HG02623 (cell line): ENCODE results near the gene EPHA4.

Source experiments
- ATAC-seq: cut with Tn5 transposase; IDR thresholded peaks from one replicate; pipeline ENCODE4 v1.9.1; 2021; ENCODE audit warnings: moderate library complexity; ENCODE audit not compliant: unreplicated experiment

EPHA4 gene

GRCh38 chr2:221572219-221572820 is at the start of gene EPHA4:
Gene EPHA4, minus strand, starts transcription at chr2:221572304. Its CDS starts 56 bp downstream, at chr2:221572248.
- peak; percentile 92 for ATAC-seq

- ATAC-seq, result no peak
Observed at GRCh38 chr2:221618007-221618406, 45.9 kb upstream of the EPHA4 start.

- no peak for ATAC-seq
Observed at GRCh38 chr2:221616561-221616960, 44.5 kb upstream of the EPHA4 start.

- ATAC-seq, result no peak
Observed at GRCh38 chr2:221614274-221614673, 42.2 kb upstream of the EPHA4 start.

- ATAC-seq, result no peak
Observed at GRCh38 chr2:221612800-221613199, 40.7 kb upstream of the EPHA4 start.

GRCh38 chr2:221612161-221612560 is 40.1 kb upstream of the EPHA4 start:
- no peak for ATAC-seq

GRCh38 chr2:221610675-221611074 is 38.6 kb upstream of the EPHA4 start:
- no peak for ATAC-seq

GRCh38 chr2:221610255-221610654 is 38.2 kb upstream of the EPHA4 start:
- ATAC-seq, result no peak

GRCh38 chr2:221608442-221608841 is 36.3 kb upstream of the EPHA4 start:
- no peak for ATAC-seq

- no peak for ATAC-seq
Observed at GRCh38 chr2:221606424-221606823, 34.3 kb upstream of the EPHA4 start.

GRCh38 chr2:221605751-221606240 is 33.7 kb upstream of the EPHA4 start:
- no peak for ATAC-seq

GRCh38 chr2:221602938-221603337 is 30.8 kb upstream of the EPHA4 start:
- no peak for ATAC-seq

- no peak for ATAC-seq
Observed at GRCh38 chr2:221601376-221601775, 29.3 kb upstream of the EPHA4 start.

GRCh38 chr2:221600388-221600787 is 28.3 kb upstream of the EPHA4 start:
- no peak for ATAC-seq

- no peak for ATAC-seq
Observed at GRCh38 chr2:221596192-221596591, 24.1 kb upstream of the EPHA4 start.

GRCh38 chr2:221590861-221591365 is 18.8 kb upstream of the EPHA4 start:
- no peak for ATAC-seq

GRCh38 chr2:221589696-221590095 is 17.6 kb upstream of the EPHA4 start:
- ATAC-seq, result no peak

GRCh38 chr2:221588306-221588985 is 16.3 kb upstream of the EPHA4 start:
- ATAC-seq, result no peak

- no peak for ATAC-seq
Observed at GRCh38 chr2:221581986-221582385, 9.9 kb upstream of the EPHA4 start.

- ATAC-seq, result no peak
Observed at GRCh38 chr2:221574231-221574570, 2.1 kb upstream of the EPHA4 start.

GRCh38 chr2:221573430-221574230 is 1.5 kb upstream of the EPHA4 start:
- ATAC-seq, result peak; percentile 51
